ENCODE data around the gene SLC5A2.

DNA sequence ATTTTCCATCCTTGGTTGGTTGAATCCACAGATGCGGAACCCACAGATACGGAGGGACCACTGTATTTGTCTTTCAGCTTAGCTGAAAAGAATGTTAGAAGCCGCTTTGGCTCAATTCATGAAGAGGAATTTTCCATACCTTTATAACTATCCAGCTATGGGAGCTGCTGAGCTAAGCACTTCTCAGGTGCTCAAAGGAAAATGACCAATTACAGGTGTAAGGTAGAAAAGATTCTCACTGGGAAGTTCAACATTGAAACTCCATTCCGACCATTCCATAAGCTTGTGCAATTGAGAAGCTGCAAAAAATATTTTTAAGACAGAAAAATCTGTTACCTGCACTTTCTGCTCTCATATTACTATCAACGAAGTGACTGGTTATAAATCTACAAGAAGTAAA lies 47.5 kb downstream of the SLC5A2 start:
- no peak for TF ChIP-seq MYC (IDR thresholded peaks at IDR 0.05; ENCODE audit: borderline replicate concordance, low read length)
- no peak for TF ChIP-seq CTCF (IDR thresholded peaks at IDR 0.05)
- no peak for TF ChIP-seq NFE2L2 (conservative IDR thresholded peaks at IDR 0.05; ENCODE audit: low read length)
- peak; percentile 40 for TF ChIP-seq MAFK (IDR thresholded peaks at IDR 0.05; ENCODE audit: partially characterized antibody)
- no peak for TF ChIP-seq POLR2AphosphoS2 (conservative IDR thresholded peaks at IDR 0.05; ENCODE audit: low read length)
- TF ChIP-seq, protein P1, sequence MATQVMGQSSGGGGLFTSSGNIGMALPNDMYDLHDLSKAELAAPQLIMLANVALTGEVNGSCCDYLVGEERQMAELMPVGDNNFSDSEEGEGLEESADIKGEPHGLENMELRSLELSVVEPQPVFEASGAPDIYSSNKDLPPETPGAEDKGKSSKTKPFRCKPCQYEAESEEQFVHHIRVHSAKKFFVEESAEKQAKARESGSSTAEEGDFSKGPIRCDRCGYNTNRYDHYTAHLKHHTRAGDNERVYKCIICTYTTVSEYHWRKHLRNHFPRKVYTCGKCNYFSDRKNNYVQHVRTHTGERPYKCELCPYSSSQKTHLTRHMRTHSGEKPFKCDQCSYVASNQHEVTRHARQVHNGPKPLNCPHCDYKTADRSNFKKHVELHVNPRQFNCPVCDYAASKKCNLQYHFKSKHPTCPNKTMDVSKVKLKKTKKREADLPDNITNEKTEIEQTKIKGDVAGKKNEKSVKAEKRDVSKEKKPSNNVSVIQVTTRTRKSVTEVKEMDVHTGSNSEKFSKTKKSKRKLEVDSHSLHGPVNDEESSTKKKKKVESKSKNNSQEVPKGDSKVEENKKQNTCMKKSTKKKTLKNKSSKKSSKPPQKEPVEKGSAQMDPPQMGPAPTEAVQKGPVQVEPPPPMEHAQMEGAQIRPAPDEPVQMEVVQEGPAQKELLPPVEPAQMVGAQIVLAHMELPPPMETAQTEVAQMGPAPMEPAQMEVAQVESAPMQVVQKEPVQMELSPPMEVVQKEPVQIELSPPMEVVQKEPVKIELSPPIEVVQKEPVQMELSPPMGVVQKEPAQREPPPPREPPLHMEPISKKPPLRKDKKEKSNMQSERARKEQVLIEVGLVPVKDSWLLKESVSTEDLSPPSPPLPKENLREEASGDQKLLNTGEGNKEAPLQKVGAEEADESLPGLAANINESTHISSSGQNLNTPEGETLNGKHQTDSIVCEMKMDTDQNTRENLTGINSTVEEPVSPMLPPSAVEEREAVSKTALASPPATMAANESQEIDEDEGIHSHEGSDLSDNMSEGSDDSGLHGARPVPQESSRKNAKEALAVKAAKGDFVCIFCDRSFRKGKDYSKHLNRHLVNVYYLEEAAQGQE (IDR thresholded peaks at IDR 0.05) = no peak
